ENCODE results near the gene ITGB8. TPM values are rescaled to one million over a fixed set of nuclear protein-coding genes. Genes with fewer than 3 reads are reported as not detected.

The ITGB8 gene
- total and polyA plus RNA-seq, 2 of the 4 experiments (the other 2 are of a cell fraction), result 2.6 to 10.2 TPM

DNA sequence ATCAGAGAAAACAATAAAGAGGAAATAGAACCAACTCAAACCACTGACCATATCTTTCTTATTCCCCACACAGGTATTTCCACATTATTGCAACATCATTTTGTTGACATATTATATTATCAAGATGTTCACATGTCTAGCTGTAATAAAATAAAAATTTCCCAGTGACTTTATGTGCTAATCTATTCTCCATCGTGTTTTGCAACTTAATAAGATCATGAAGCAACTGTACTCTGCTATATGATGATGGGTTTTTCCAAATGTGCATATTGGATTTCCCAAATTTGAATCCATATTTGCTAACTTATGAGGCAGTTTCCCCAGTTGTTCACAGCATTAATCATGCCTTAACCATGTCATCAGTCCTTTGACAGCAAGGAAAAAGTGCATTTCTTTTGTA, 127.8 kb downstream of the ITGB8 start:
- no CpG with 5 or more reads among the region's 1 CpG for WGBS, 2 experiments (ENCODE audit: extremely low coverage in 2 of 2, insufficient read length in 1 of 2)
- Histone ChIP-seq H3K79me1 (ENCODE audit: low read depth in 1 of 2, low read length in 2 of 2) (no peaks in the 10 kb centered on the region), H2BK5ac (ENCODE audit: low read depth, low read length, poor library complexity, severe bottlenecking) (no peak overlapping the region), H3K4me2 (ENCODE audit: low read depth, low read length) (no peak overlapping the region), H3K27ac (ENCODE audit: insufficient read depth, low read length) (no peak overlapping the region), H2AK5ac (ENCODE audit: low read depth, low read length) (no peak overlapping the region), H2AFZ (replicated peaks; ENCODE audit: low read length, poor library complexity) (no peak overlapping the region), H3K14ac (replicated peaks; ENCODE audit: low read depth, low read length) (no peak overlapping the region), H3K56ac (ENCODE audit: extremely low read depth, insufficient read depth, low read length) (no peak overlapping the region), H3K4me1 (ENCODE audit: control insufficient read depth, insufficient read depth, low read length) (no peaks in the 10 kb centered on the region), H4K5ac (ENCODE audit: low read depth, low read length) (no peak overlapping the region), H3K36me3 (ENCODE audit: control insufficient read depth, insufficient read depth, low read length) (no peaks in the 10 kb centered on the region), H3K9me3 (ENCODE audit: control insufficient read depth, insufficient read depth, low read length) (no peaks in the 10 kb centered on the region), H3K4me3 (ENCODE audit: insufficient read depth, low read depth, low read length) (no peak overlapping the region), H2BK15ac (ENCODE audit: low read depth, low read length) (no peak overlapping the region), H3K9ac (ENCODE audit: low read depth, low read length) (no peak overlapping the region), H3K23ac (ENCODE audit: low read depth, low read length) (no peak overlapping the region), H3K18ac (ENCODE audit: low read depth, low read length) (no peak overlapping the region), H4K91ac (ENCODE audit: insufficient read depth, low read depth, low read length) (no peak overlapping the region), H3K4ac (ENCODE audit: low read depth, low read length) (no peak overlapping the region), H3K27me3 (ENCODE audit: control insufficient read depth, insufficient read depth, low read length) (no peaks in the 10 kb centered on the region), H4K20me1 (ENCODE audit: insufficient read depth, low read length) (no peaks in the 10 kb centered on the region), H4K8ac (ENCODE audit: low read depth in 2 of 2, low read length in 2 of 2) (no peak overlapping the region), H2BK20ac (ENCODE audit: low read depth, low read length) (no peak overlapping the region), H2AK9ac (replicated peaks; ENCODE audit: low read depth, low read length, poor library complexity) (no peak overlapping the region), H2BK120ac (ENCODE audit: low read depth, low read length) (no peak overlapping the region), H3K9me1 (ENCODE audit: insufficient read depth, low read length) (no peaks in the 10 kb centered on the region)
- in situ Hi-C loops (cut with MboI; ENCODE audit: low sequenced_read_pairs) (no loop called here), intact Hi-C loops (cut with micrococcal nuclease) (no loop called here), dilution Hi-C loops (cut with HindIII; ENCODE audit: low sequenced_read_pairs, unreplicated experiment) (no loop called here)
- CTCF ChIA-PET, result interaction anchor here (0.5 kb wide), 1 partner anchor 151 kb away, joined by 5 read pairs; no protein-coding TSS in a partner anchor
- ATAC-seq (ENCODE audit: low read depth) (no peak), DNase-seq (no peak)
- TF ChIP-seq, protein P1, sequence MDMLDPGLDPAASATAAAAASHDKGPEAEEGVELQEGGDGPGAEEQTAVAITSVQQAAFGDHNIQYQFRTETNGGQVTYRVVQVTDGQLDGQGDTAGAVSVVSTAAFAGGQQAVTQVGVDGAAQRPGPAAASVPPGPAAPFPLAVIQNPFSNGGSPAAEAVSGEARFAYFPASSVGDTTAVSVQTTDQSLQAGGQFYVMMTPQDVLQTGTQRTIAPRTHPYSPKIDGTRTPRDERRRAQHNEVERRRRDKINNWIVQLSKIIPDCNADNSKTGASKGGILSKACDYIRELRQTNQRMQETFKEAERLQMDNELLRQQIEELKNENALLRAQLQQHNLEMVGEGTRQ (IDR thresholded peaks at IDR 0.05; ENCODE audit: low read depth, low read length), result no peak
- TF ChIP-seq CEBPB (IDR thresholded peaks at IDR 0.05; ENCODE audit: low read depth, low read length) (peak; percentile 33; the same call in 1 of the 2 replicates), MXI1 (IDR thresholded peaks at IDR 0.05; ENCODE audit: borderline replicate concordance, low read depth, low read length) (no peak), ELK1 (IDR thresholded peaks at IDR 0.05; ENCODE audit: borderline replicate concordance, low read depth, low read length) (no peak), POLR2A (IDR thresholded peaks at IDR 0.05; ENCODE audit: low read depth, low read length) (no peak), BHLHE40 (IDR thresholded peaks at IDR 0.05; ENCODE audit: low read depth, low read length) (no peak)
- POLR2A ChIA-PET (ENCODE audit: unreplicated experiment), result no interaction called here
- no TSS peak for BruUV-seq (replicated peaks)

Data from IMR-90 (cell line).